Heart left ventricle (tissue), 13 donors: ENCODE data around the gene FIP1L1.

Experiments used
- CTCF ChIP-seq, 12 donors: fragments of 200-600 bp; sonication (generic) in 4 of 12; IDR thresholded peaks; one replicate each; pipeline versions ENCODE4 v1.5.0 to v1.8.0; 2018 to 2022; ENCODE audit warnings: antibody characterized with exemption in 12 of 12, mild to moderate bottlenecking in 5 of 12
- POLR2A ChIP-seq, 2 donors: fragments of 450-650 bp; IDR thresholded peaks; one replicate each; pipeline ENCODE4 v1.6.1; 2017; ENCODE audit warnings: antibody characterized with exemption in 2 of 2, mild to moderate bottlenecking in 2 of 2, moderate library complexity in 2 of 2
- donor health status: ischemic (EF 13 %, LVEDD 7.1; RV severe dilation, severe dysfunction).
- donor health status: DM: no; HTN: yes; CAD: no.
- donor health status: DM: no; HTN: no; CAD: no.
- donor health status: ischemic (EF 25% LVEDD 6.9; RV normal size, moderate dysfunction).
- donor health status: ischemic (EF 25% LVEDD 5.7; RV mildly dilated, moderate dysfunction).
- donor health status: ischemic (EF 35%, LVEDD 5.7; RV mildly dilated, moderate dysfunction).
- donor health status: nonischemic (EF 11% LVEDD 7.7; RV severe dilation, severe dysfunction).
- donor health status: DM: yes; HTN: yes; CAD: no.
- donor health status: PGD.
- donor health status: ischemic (EF 29% LVEDD 5.4; RV normal size, mild dysfunction).
- donor health status: nonischemic (EF 23%, LVEDD 6.1; RV moderate dilation, normal function).

GRCh38 chr4:53371049-53371448 is 6.4 kb upstream of the FIP1L1 start:
- TF ChIP-seq POLR2A (IDR thresholded peaks at IDR 0.05) (no peak), CTCF (IDR thresholded peaks at IDR 0.05) (no peak)
